NCI-H748 treated with DMSO at 0.1 percent for 48 hours (cell line): Measurements from ENCODE around the gene IRS1.
"Not testable (repeated sequence)": the region's sequence is repeated elsewhere in the genome, so short reads cannot be mapped to it uniquely, and the experiment has no call there.

Experiments used
- DNase-seq: peaks from one replicate; lab custom pipeline; 2025; lab: John Stamatoyannopoulos, UW

Gene IRS1

GRCh38 chr2:226799211-226799975, at the start of gene IRS1:
TSS of gene IRS1 (minus strand) at chr2:226799820. CDS start at chr2:226798738, 1,082 bp downstream.
- DNase-seq, result peak; percentile 47

- no peak for DNase-seq
Observed at GRCh38 chr2:226849349-226849748, 49.7 kb upstream of the IRS1 start.

- DNase-seq, result no peak
Observed at GRCh38 chr2:226847511-226847910, 47.9 kb upstream of the IRS1 start.

GRCh38 chr2:226847090-226847489, 47.5 kb upstream of the IRS1 start:
- no peak for DNase-seq

GRCh38 chr2:226845386-226846116, 45.9 kb upstream of the IRS1 start:
- DNase-seq, result no peak

GRCh38 chr2:226843001-226843400, 43.4 kb upstream of the IRS1 start:
- not testable (repeated sequence) for DNase-seq

- DNase-seq, result no peak
Observed at GRCh38 chr2:226839951-226840350, 40.3 kb upstream of the IRS1 start.

- no peak for DNase-seq
Observed at GRCh38 chr2:226839161-226839560, 39.5 kb upstream of the IRS1 start.

GRCh38 chr2:226838722-226839121, 39.1 kb upstream of the IRS1 start:
- no peak for DNase-seq

- DNase-seq, result no peak
Observed at GRCh38 chr2:226837787-226838603, 38.4 kb upstream of the IRS1 start.

- DNase-seq, result no peak
Observed at GRCh38 chr2:226837334-226837733, 37.7 kb upstream of the IRS1 start.

GRCh38 chr2:226836548-226836885, 36.9 kb upstream of the IRS1 start:
- DNase-seq, result no peak

- DNase-seq, result peak; percentile 78
Observed at GRCh38 chr2:226835796-226836547, 36.4 kb upstream of the IRS1 start, which contains the start of gene RHBDD1. TSS of gene RHBDD1 (plus strand) at chr2:226836054. CDS start at chr2:226864694, 28,640 bp downstream.

- DNase-seq, result no peak
Observed at GRCh38 chr2:226835420-226835795, 35.8 kb upstream of the IRS1 start.

- DNase-seq, result not testable (repeated sequence)
Observed at GRCh38 chr2:226834880-226835279, 35.3 kb upstream of the IRS1 start.

GRCh38 chr2:226832061-226832460, 32.4 kb upstream of the IRS1 start:
- DNase-seq, result no peak

GRCh38 chr2:226831266-226831665, 31.6 kb upstream of the IRS1 start:
- DNase-seq, result no peak

- DNase-seq, result no peak
Observed at GRCh38 chr2:226829721-226830631, 30.4 kb upstream of the IRS1 start.

- no peak for DNase-seq
Observed at GRCh38 chr2:226828191-226828590, 28.6 kb upstream of the IRS1 start.

- no peak for DNase-seq
Observed at GRCh38 chr2:226825056-226825455, 25.4 kb upstream of the IRS1 start.

- no peak for DNase-seq
Observed at GRCh38 chr2:226818930-226819329, 19.3 kb upstream of the IRS1 start.
